ENCODE measurements around the gene ALDH5A1.

- TF ChIP-seq POLR2A (IDR thresholded peaks at IDR 0.05) (no peak), CTCF (IDR thresholded peaks at IDR 0.05) (no peak)
Observed at GRCh38 chr6:24568683-24569082, 73.9 kb downstream of the ALDH5A1 start.

All from tibial nerve (tissue), 3 donors.